ENCODE data around the gene CASD1. TPM values are rescaled to one million over a fixed set of nuclear protein-coding genes. Genes with fewer than 3 reads are reported as not detected.

CASD1 gene
- total and polyA plus RNA-seq, 2 experiments from 2014 or later, result 15.5 to 38.1 TPM

- no peak overlapping the region for H3K27ac ChIP-seq (ENCODE audit: low read depth)
Observed at GRCh38 chr7:94530109-94530508, 20.5 kb downstream of the CASD1 start.

GRCh38 chr7:94532676-94533075, 23.1 kb downstream of the CASD1 start:
- ATAC-seq (no peak), DNase-seq (ENCODE audit: low spot score) (no peak)
- H3K36me3 ChIP-seq (ENCODE audit: insufficient read depth), result peaks cover 16% of the 10 kb centered on the region
- H3K9me2 ChIP-seq (ENCODE audit: insufficient read depth), result no peaks in the 10 kb centered on the region
- Mint-ChIP-seq H3K27me3 (ENCODE audit: insufficient read depth, low read depth, poor library complexity) (no peaks in the 10 kb centered on the region), H3K27ac (no peak overlapping the region), H3K4me3 (no peak overlapping the region), H3K36me3 (ENCODE audit: low read depth) (peaks cover 21% of the 10 kb centered on the region; the same call in 2 of the 3 replicates), H3K4me1 (no peaks in the 10 kb centered on the region), H3K9me3 (no peaks in the 10 kb centered on the region)
- no peaks in the 10 kb centered on the region for H3K4me1 ChIP-seq (ENCODE audit: insufficient read depth)
- no peak overlapping the region for H3K4me2 ChIP-seq
- no peak overlapping the region for H3K4me3 ChIP-seq
- H3F3A ChIP-seq (replicated peaks; ENCODE audit: low read depth), result no peaks in the 10 kb centered on the region
- H4K20me1 ChIP-seq (replicated peaks; ENCODE audit: insufficient read depth), result no peaks in the 10 kb centered on the region
- H3K27ac ChIP-seq (ENCODE audit: low read depth), result no peak overlapping the region
- H2AFZ ChIP-seq, result no peak overlapping the region
- H3K79me2 ChIP-seq (replicated peaks; ENCODE audit: insufficient read depth), result no peaks in the 10 kb centered on the region
- H3K27me3 ChIP-seq (ENCODE audit: insufficient read depth), result no peaks in the 10 kb centered on the region
- TF ChIP-seq EZH2phosphoT487 (IDR thresholded peaks at IDR 0.05; ENCODE audit: unreplicated experiment) (no peak), JUNB (IDR thresholded peaks at IDR 0.05; ENCODE audit: unreplicated experiment) (no peak), CREB1 (CRISPR knock-in tag; IDR thresholded peaks at IDR 0.05; ENCODE audit: low read depth) (no peak), ZNF114 (CRISPR knock-in tag; IDR thresholded peaks at IDR 0.05) (no peak), ZNF331 (CRISPR knock-in tag; IDR thresholded peaks at IDR 0.05; ENCODE audit: low read depth) (no peak), POLR2AphosphoS5 (IDR thresholded peaks at IDR 0.05; ENCODE audit: low read depth) (no peak)
- TF ChIP-seq, protein P1, sequence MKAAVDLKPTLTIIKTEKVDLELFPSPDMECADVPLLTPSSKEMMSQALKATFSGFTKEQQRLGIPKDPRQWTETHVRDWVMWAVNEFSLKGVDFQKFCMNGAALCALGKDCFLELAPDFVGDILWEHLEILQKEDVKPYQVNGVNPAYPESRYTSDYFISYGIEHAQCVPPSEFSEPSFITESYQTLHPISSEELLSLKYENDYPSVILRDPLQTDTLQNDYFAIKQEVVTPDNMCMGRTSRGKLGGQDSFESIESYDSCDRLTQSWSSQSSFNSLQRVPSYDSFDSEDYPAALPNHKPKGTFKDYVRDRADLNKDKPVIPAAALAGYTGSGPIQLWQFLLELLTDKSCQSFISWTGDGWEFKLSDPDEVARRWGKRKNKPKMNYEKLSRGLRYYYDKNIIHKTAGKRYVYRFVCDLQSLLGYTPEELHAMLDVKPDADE (IDR thresholded peaks at IDR 0.05), result no peak
- TF ChIP-seq, protein P2, sequence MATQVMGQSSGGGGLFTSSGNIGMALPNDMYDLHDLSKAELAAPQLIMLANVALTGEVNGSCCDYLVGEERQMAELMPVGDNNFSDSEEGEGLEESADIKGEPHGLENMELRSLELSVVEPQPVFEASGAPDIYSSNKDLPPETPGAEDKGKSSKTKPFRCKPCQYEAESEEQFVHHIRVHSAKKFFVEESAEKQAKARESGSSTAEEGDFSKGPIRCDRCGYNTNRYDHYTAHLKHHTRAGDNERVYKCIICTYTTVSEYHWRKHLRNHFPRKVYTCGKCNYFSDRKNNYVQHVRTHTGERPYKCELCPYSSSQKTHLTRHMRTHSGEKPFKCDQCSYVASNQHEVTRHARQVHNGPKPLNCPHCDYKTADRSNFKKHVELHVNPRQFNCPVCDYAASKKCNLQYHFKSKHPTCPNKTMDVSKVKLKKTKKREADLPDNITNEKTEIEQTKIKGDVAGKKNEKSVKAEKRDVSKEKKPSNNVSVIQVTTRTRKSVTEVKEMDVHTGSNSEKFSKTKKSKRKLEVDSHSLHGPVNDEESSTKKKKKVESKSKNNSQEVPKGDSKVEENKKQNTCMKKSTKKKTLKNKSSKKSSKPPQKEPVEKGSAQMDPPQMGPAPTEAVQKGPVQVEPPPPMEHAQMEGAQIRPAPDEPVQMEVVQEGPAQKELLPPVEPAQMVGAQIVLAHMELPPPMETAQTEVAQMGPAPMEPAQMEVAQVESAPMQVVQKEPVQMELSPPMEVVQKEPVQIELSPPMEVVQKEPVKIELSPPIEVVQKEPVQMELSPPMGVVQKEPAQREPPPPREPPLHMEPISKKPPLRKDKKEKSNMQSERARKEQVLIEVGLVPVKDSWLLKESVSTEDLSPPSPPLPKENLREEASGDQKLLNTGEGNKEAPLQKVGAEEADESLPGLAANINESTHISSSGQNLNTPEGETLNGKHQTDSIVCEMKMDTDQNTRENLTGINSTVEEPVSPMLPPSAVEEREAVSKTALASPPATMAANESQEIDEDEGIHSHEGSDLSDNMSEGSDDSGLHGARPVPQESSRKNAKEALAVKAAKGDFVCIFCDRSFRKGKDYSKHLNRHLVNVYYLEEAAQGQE (IDR thresholded peaks at IDR 0.05; ENCODE audit: unreplicated experiment), result no peak

More at GRCh38 chr7:94530109-94530508, 20.5 kb downstream of the CASD1 start:
- no peaks in the 10 kb centered on the region for H3F3A ChIP-seq (replicated peaks; ENCODE audit: low read depth)
- no peak for TF ChIP-seq EZH2phosphoT487 (IDR thresholded peaks at IDR 0.05; ENCODE audit: unreplicated experiment)
- TF ChIP-seq ZNF331 (CRISPR knock-in tag; IDR thresholded peaks at IDR 0.05; ENCODE audit: low read depth), result no peak
- TF ChIP-seq CREB1 (CRISPR knock-in tag; IDR thresholded peaks at IDR 0.05; ENCODE audit: low read depth), result no peak
- TF ChIP-seq, protein P1 (IDR thresholded peaks at IDR 0.05), result no peak
- TF ChIP-seq, protein P3, sequence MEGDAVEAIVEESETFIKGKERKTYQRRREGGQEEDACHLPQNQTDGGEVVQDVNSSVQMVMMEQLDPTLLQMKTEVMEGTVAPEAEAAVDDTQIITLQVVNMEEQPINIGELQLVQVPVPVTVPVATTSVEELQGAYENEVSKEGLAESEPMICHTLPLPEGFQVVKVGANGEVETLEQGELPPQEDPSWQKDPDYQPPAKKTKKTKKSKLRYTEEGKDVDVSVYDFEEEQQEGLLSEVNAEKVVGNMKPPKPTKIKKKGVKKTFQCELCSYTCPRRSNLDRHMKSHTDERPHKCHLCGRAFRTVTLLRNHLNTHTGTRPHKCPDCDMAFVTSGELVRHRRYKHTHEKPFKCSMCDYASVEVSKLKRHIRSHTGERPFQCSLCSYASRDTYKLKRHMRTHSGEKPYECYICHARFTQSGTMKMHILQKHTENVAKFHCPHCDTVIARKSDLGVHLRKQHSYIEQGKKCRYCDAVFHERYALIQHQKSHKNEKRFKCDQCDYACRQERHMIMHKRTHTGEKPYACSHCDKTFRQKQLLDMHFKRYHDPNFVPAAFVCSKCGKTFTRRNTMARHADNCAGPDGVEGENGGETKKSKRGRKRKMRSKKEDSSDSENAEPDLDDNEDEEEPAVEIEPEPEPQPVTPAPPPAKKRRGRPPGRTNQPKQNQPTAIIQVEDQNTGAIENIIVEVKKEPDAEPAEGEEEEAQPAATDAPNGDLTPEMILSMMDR (conservative IDR thresholded peaks at IDR 0.05; ENCODE audit: low read depth in 2 of 2), result no peak
- H3K27me3 ChIP-seq (ENCODE audit: insufficient read depth), result no peaks in the 10 kb centered on the region
- Mint-ChIP-seq H3K27me3 (ENCODE audit: insufficient read depth, low read depth, poor library complexity) (no peaks in the 10 kb centered on the region), H3K4me1 (no peaks in the 10 kb centered on the region), H3K36me3 (ENCODE audit: low read depth) (peaks cover 10% of the 10 kb centered on the region; the same call in 2 of the 3 replicates), H3K27ac (no peak overlapping the region), H3K4me3 (no peak overlapping the region), H3K9me3 (no peaks in the 10 kb centered on the region)
- H3K4me2 ChIP-seq, result no peak overlapping the region
- peaks cover 18% of the 10 kb centered on the region for H3K36me3 ChIP-seq (ENCODE audit: insufficient read depth)
- no peak for DNase-seq (ENCODE audit: low spot score)
- no peak overlapping the region for H3K4me3 ChIP-seq
- H4K20me1 ChIP-seq (replicated peaks; ENCODE audit: insufficient read depth), result no peaks in the 10 kb centered on the region
- H3K9me2 ChIP-seq (ENCODE audit: insufficient read depth), result no peaks in the 10 kb centered on the region
- H3K79me2 ChIP-seq (replicated peaks; ENCODE audit: insufficient read depth), result no peaks in the 10 kb centered on the region
- no peaks in the 10 kb centered on the region for H3K4me1 ChIP-seq (ENCODE audit: insufficient read depth)
- no peak overlapping the region for H2AFZ ChIP-seq
- no peak for ATAC-seq
